Sciatic nerve (tissue), 2 donors: ENCODE measurements around the gene RASGRP1. TPM values are rescaled to one million over a fixed set of nuclear protein-coding genes. Genes with fewer than 3 reads are reported as not detected.
"Not testable (repeated sequence)": the region's sequence is repeated elsewhere in the genome, so short reads cannot be mapped to it uniquely, and the experiment has no call there.

ENCODE experiments used
- ATAC-seq: fragments of 200-7000 bp; cut with Tn5 transposase; one replicate; pipeline ENCODE4 v1.9.1; 2020; ENCODE audit warnings: mild to moderate bottlenecking, moderate library complexity
- DNase-seq: peaks from one replicate; pipeline ENCODE4 v3.0.0-alpha.2; 2020; ENCODE audit warnings: low spot score
- intact Hi-C: fragments of 100-400 bp; cut with DNase I; formaldehyde crosslinking; loops from one replicate; pipeline ENCODE4 v1.14.2; 2022
- total RNA-seq: library from RNA; stranded (reverse); fragmentation: NEBNext Ultra II Directional; extraction: Animal tissue kit (Norgen Biotek cat#: 25700); gene quantifications from one replicate; pipeline ENCODE4 v1.2.1, GENCODE V29; 2021
- donor health status: DM: no; HTN: no; CAD: no.
- donor health status: DM: no; HTN: no; CAD: no.

The RASGRP1 gene
- 1.2 TPM for total RNA-seq

- DNase-seq, result peak; percentile 67
- ATAC-seq, result peak; percentile 76
- intact Hi-C loops, result loop anchor here (10.0 kb wide), 1 partner anchor 120 kb away; no protein-coding TSS in a partner anchor
Observed at GRCh38 chr15:38564557-38565286, at the start of gene RASGRP1. TSS of gene RASGRP1 (minus strand) at chr15:38564814. CDS start at chr15:38564628, 186 bp downstream.

- ATAC-seq, result no peak
- no peak for DNase-seq
- intact Hi-C loops, result no loop called here
Observed at GRCh38 chr15:38613085-38613484, 48.5 kb upstream of the RASGRP1 start.

GRCh38 chr15:38612159-38612863 is 47.7 kb upstream of the RASGRP1 start:
- intact Hi-C loops, result no loop called here
- no peak for DNase-seq
- no peak for ATAC-seq

GRCh38 chr15:38611228-38611627 is 46.6 kb upstream of the RASGRP1 start:
- DNase-seq (no peak), ATAC-seq (no peak)
- intact Hi-C loops, result no loop called here

GRCh38 chr15:38610748-38611147 is 46.1 kb upstream of the RASGRP1 start:
- DNase-seq (no peak), ATAC-seq (no peak)
- intact Hi-C loops, result no loop called here

- ATAC-seq, result no peak
- intact Hi-C loops, result no loop called here
- DNase-seq, result no peak
Observed at GRCh38 chr15:38609097-38609738, 44.6 kb upstream of the RASGRP1 start.

GRCh38 chr15:38608682-38609081 is 44.1 kb upstream of the RASGRP1 start:
- no peak for ATAC-seq
- intact Hi-C loops, result no loop called here
- DNase-seq, result no peak

- intact Hi-C loops, result no loop called here
- DNase-seq (no peak), ATAC-seq (no peak)
Observed at GRCh38 chr15:38605744-38606143, 41.1 kb upstream of the RASGRP1 start.

GRCh38 chr15:38603672-38604071 is 39.1 kb upstream of the RASGRP1 start:
- DNase-seq (no peak), ATAC-seq (no peak)
- intact Hi-C loops, result no loop called here

GRCh38 chr15:38602910-38603670 is 38.5 kb upstream of the RASGRP1 start:
- intact Hi-C loops, result no loop called here
- ATAC-seq, result no peak

GRCh38 chr15:38600236-38600635 is 35.6 kb upstream of the RASGRP1 start:
- ATAC-seq, result no peak
- intact Hi-C loops, result no loop called here
- no peak for DNase-seq

More at GRCh38 chr15:38602910-38603670, 38.5 kb upstream of the RASGRP1 start:
- no peak for DNase-seq

- no peak for ATAC-seq
- intact Hi-C loops, result no loop called here
- no peak for DNase-seq
Observed at GRCh38 chr15:38598749-38599148, 34.1 kb upstream of the RASGRP1 start.

- DNase-seq (no peak), ATAC-seq (no peak)
- intact Hi-C loops, result no loop called here
Observed at GRCh38 chr15:38597219-38597800, 32.7 kb upstream of the RASGRP1 start.

GRCh38 chr15:38593524-38593923 is 28.9 kb upstream of the RASGRP1 start:
- ATAC-seq (no peak), DNase-seq (no peak)
- intact Hi-C loops, result no loop called here

- no peak for ATAC-seq
- DNase-seq, result no peak
- intact Hi-C loops, result no loop called here
Observed at GRCh38 chr15:38589502-38589901, 24.9 kb upstream of the RASGRP1 start.

GRCh38 chr15:38588672-38589071 is 24.1 kb upstream of the RASGRP1 start:
- ATAC-seq, result no peak
- no peak for DNase-seq
- intact Hi-C loops, result no loop called here

GRCh38 chr15:38587214-38587613 is 22.6 kb upstream of the RASGRP1 start:
- intact Hi-C loops, result no loop called here
- ATAC-seq (no peak), DNase-seq (no peak)

GRCh38 chr15:38586005-38586404 is 21.4 kb upstream of the RASGRP1 start:
- ATAC-seq, intact Hi-C loops: not testable (repeated sequence)

GRCh38 chr15:38578626-38579025 is 14.0 kb upstream of the RASGRP1 start:
- intact Hi-C loops, result no loop called here
- DNase-seq (no peak), ATAC-seq (no peak)

More at GRCh38 chr15:38586005-38586404, 21.4 kb upstream of the RASGRP1 start:
- DNase-seq, result not testable (repeated sequence)
